GM11168 (cell line): ENCODE measurements around the gene FAM149B1.

Source experiments
- in situ Hi-C: fragments of 300-500 bp; cut with MboI; formaldehyde crosslinking; loops from one replicate; pipeline ENCODE4 v1.12.0; 2022; ENCODE audit warnings: low sequenced_read_pairs; ENCODE audit not compliant: unreplicated experiment

FAM149B1 gene

GRCh38 chr10:73169320-73169719, 1.4 kb downstream of the FAM149B1 start:
- in situ Hi-C loops: loop anchor here (10.0 kb wide), 1 partner anchor 75 kb away; the partner anchor contains the start of gene P4HA1

GRCh38 chr10:73172867-73173266, 4.9 kb downstream of the FAM149B1 start:
- in situ Hi-C loops: no loop called here

- in situ Hi-C loops: no loop called here
These were observed 6.4 kb downstream of the FAM149B1 start for GRCh38 chr10:73174148-73174925.

GRCh38 chr10:73182568-73182967, 14.6 kb downstream of the FAM149B1 start:
- in situ Hi-C loops: no loop called here

GRCh38 chr10:73183667-73184281, 15.9 kb downstream of the FAM149B1 start:
- in situ Hi-C loops: no loop called here

GRCh38 chr10:73186266-73186665, 18.3 kb downstream of the FAM149B1 start:
- in situ Hi-C loops: no loop called here

- in situ Hi-C loops: no loop called here
These were observed 22.3 kb downstream of the FAM149B1 start for GRCh38 chr10:73190188-73190587.

GRCh38 chr10:73205081-73205480, 37.2 kb downstream of the FAM149B1 start:
- in situ Hi-C loops: no loop called here

- in situ Hi-C loops: no loop called here
These were observed 38.0 kb downstream of the FAM149B1 start for GRCh38 chr10:73205890-73206289.

GRCh38 chr10:73206385-73206784, 38.5 kb downstream of the FAM149B1 start:
- in situ Hi-C loops: no loop called here

GRCh38 chr10:73207883-73208282, 40.0 kb downstream of the FAM149B1 start:
- in situ Hi-C loops: no loop called here

- in situ Hi-C loops: no loop called here
These were observed 41.8 kb downstream of the FAM149B1 start for GRCh38 chr10:73209705-73210104.

GRCh38 chr10:73210395-73211105, 42.6 kb downstream of the FAM149B1 start:
- in situ Hi-C loops: no loop called here

GRCh38 chr10:73211106-73211811, 43.3 kb downstream of the FAM149B1 start:
- in situ Hi-C loops: no loop called here

GRCh38 chr10:73215749-73216148, 47.8 kb downstream of the FAM149B1 start:
- in situ Hi-C loops: no loop called here

- in situ Hi-C loops: no loop called here
These were observed 49.7 kb downstream of the FAM149B1 start for GRCh38 chr10:73217628-73218027.

- in situ Hi-C loops: no loop called here
These were observed 50.7 kb downstream of the FAM149B1 start for GRCh38 chr10:73218431-73219191.

- in situ Hi-C loops: no loop called here
These were observed 51.5 kb downstream of the FAM149B1 start for GRCh38 chr10:73219384-73219783.

GRCh38 chr10:73220989-73221388, 53.1 kb downstream of the FAM149B1 start:
- in situ Hi-C loops: no loop called here

- in situ Hi-C loops: no loop called here
These were observed 57.6 kb downstream of the FAM149B1 start for GRCh38 chr10:73225518-73225917.
